PFSK-1 (cell line): ENCODE data around the gene TM4SF20.

Experiments
- FOXP2 ChIP-seq: optimal IDR thresholded peaks from 2 replicates; pipeline ENCODE3; 2011; ENCODE audit warnings: borderline replicate concordance, control low read depth, inconsistent platforms; ENCODE audit not compliant: insufficient read depth; ENCODE audit errors: extremely low read length, extremely low read depth
- POLR2AphosphoS5 ChIP-seq: IDR thresholded peaks from 2 replicates; pipeline ENCODE4 v1.6.1; 2012; ENCODE audit warnings: low read depth, mild to moderate bottlenecking, control low read depth, low read length, moderate library complexity
- REST ChIP-seq, 2 experiments: IDR thresholded peaks; 2 replicates each; pipeline versions ENCODE4 v1.6.1 to v1.8.0; 2011 to 2012; ENCODE audit warnings: low read depth in 2 of 2, low read length in 2 of 2, control low read depth in 1 of 2, inconsistent platforms in 1 of 2, mild to moderate bottlenecking in 1 of 2, moderate library complexity in 1 of 2; ENCODE audit not compliant: insufficient read depth in 1 of 2
- SIN3A ChIP-seq: IDR thresholded peaks from 2 replicates; pipeline ENCODE4 v1.6.1; 2012; ENCODE audit warnings: mild to moderate bottlenecking, low read length, moderate library complexity, borderline replicate concordance; ENCODE audit not compliant: insufficient read depth
- TAF1 ChIP-seq: IDR thresholded peaks from 2 replicates; pipeline ENCODE4 v1.6.1; 2012; ENCODE audit warnings: low read length, control low read depth, borderline replicate concordance; ENCODE audit not compliant: insufficient read depth

TM4SF20 gene

GRCh38 chr2:227412877-227413276 is 33.8 kb upstream of the TM4SF20 start:
- TF ChIP-seq TAF1: no peak
- TF ChIP-seq FOXP2: no peak
- TF ChIP-seq REST (IDR thresholded peaks at IDR 0.05; ENCODE audit: insufficient read depth in 1 of 2, low read depth in 2 of 2, low read length in 2 of 2): no peak
- TF ChIP-seq POLR2AphosphoS5: no peak
- no peak for TF ChIP-seq SIN3A

- TF ChIP-seq SIN3A: no peak
- no peak for TF ChIP-seq POLR2AphosphoS5
- TF ChIP-seq TAF1: no peak
- TF ChIP-seq REST (IDR thresholded peaks at IDR 0.05; ENCODE audit: insufficient read depth in 1 of 2, low read depth in 2 of 2, low read length in 2 of 2): no peak
- no peak for TF ChIP-seq FOXP2
These were observed 32.9 kb upstream of the TM4SF20 start for GRCh38 chr2:227411990-227412350.

GRCh38 chr2:227411320-227411989 is 32.3 kb upstream of the TM4SF20 start:
- no peak for TF ChIP-seq SIN3A
- TF ChIP-seq FOXP2: no peak
- no peak for TF ChIP-seq TAF1
- TF ChIP-seq POLR2AphosphoS5: no peak
- TF ChIP-seq REST (IDR thresholded peaks at IDR 0.05; ENCODE audit: insufficient read depth in 1 of 2, low read depth in 2 of 2, low read length in 2 of 2): no peak

DNA sequence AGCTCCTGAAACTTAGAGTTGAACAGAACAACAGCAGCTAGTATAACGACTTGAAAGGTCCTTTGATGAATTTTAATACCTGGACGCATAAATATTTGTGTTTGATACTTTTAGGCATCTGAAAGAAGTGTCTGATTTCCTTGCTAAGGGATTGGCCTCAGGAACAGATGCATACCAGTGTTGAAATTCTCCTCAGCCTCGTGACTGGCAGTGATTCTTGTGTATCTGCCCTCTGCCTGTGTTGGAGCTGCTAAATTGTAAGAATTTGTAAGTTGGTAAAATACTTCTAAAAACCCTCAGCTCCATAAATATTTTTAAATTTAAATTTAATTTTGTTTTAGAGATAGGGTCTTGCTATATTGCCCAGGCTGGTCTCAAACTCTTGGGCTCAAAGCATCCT is 31.1 kb upstream of the TM4SF20 start:
- TF ChIP-seq TAF1: no peak
- no peak for TF ChIP-seq FOXP2
- TF ChIP-seq POLR2AphosphoS5: no peak
- no peak for TF ChIP-seq REST (IDR thresholded peaks at IDR 0.05; ENCODE audit: insufficient read depth in 1 of 2, low read depth in 2 of 2, low read length in 2 of 2)
- TF ChIP-seq SIN3A: no peak
